GM12878 (cell line): Measurements from ENCODE around the gene AK4.

Source experiments
- REST ChIP-seq: IDR thresholded peaks from 2 replicates; pipeline ENCODE4 v1.6.1; 2012; ENCODE audit warnings: mild to moderate bottlenecking, low read depth, low read length
- TAF1 ChIP-seq: IDR thresholded peaks from 2 replicates; pipeline ENCODE4 v1.6.1; 2011; ENCODE audit warnings: mild to moderate bottlenecking, low read depth, low read length, borderline replicate concordance

- TF ChIP-seq REST (no peak), TAF1 (no peak)
Measured at GRCh38 chr1:65221638-65222339, 73.8 kb downstream of the AK4 start.
